Measurements from ENCODE around the gene MAGEA10. TPM values are rescaled to one million over a fixed set of nuclear protein-coding genes. Genes with fewer than 3 reads are reported as not detected.
"Not testable (repeated sequence)": the region's sequence is repeated elsewhere in the genome, so short reads cannot be mapped to it uniquely, and the experiment has no call there.

The MAGEA10 gene
- total and polyA plus RNA-seq, 4 donors = not detected

GRCh38 chrX:152136312-152136711 lies 2.1 kb downstream of the MAGEA10 start:
- no peaks in the 10 kb centered on the region for H3K9me3 ChIP-seq (ENCODE audit: control insufficient read depth in 4 of 4, low read length in 3 of 4)
- 36% methylated on average over 4 of the region's 4 CpGs for WGBS
- H3K4me3 ChIP-seq (ENCODE audit: low read depth in 1 of 3, low read length in 3 of 3) = no peak overlapping the region
- DNase-seq (ENCODE audit: low spot score) = no peak
- TF ChIP-seq RAD21 (IDR thresholded peaks at IDR 0.05) (no peak), YY1 (IDR thresholded peaks at IDR 0.05) (no peak), TAF1 (conservative IDR thresholded peaks at IDR 0.05) (no peak), HNF4G (IDR thresholded peaks at IDR 0.05) (no peak), MAX (IDR thresholded peaks at IDR 0.05) (no peak), GABPA (IDR thresholded peaks at IDR 0.05 in 1 of 2, conservative IDR thresholded peaks at IDR 0.05 in 1 of 2) (no peak), SP1 (IDR thresholded peaks at IDR 0.05) (no peak), FOXA1 (IDR thresholded peaks at IDR 0.05) (no peak), FOXA2 (IDR thresholded peaks at IDR 0.05) (no peak), ATF3 (IDR thresholded peaks at IDR 0.05) (no peak), HNF4A (conservative IDR thresholded peaks at IDR 0.05) (no peak), EGR1 (IDR thresholded peaks at IDR 0.05; ENCODE audit: low read depth in 2 of 2) (no peak), RXRA (IDR thresholded peaks at IDR 0.05) (no peak)
- H3K9ac ChIP-seq (ENCODE audit: low read depth in 1 of 2, low read length in 2 of 2) = no peak overlapping the region
- H3K36me3 ChIP-seq (ENCODE audit: control insufficient read depth in 4 of 4, insufficient read depth in 3 of 4, low read depth in 1 of 4, low read length in 3 of 4) = no peaks in the 10 kb centered on the region
- H3K4me1 ChIP-seq (ENCODE audit: control insufficient read depth in 4 of 4, insufficient read depth in 4 of 4, low read length in 3 of 4) = no peaks in the 10 kb centered on the region
- H3K27me3 ChIP-seq (ENCODE audit: control insufficient read depth in 4 of 4, insufficient read depth in 4 of 4, low read length in 3 of 4) = peaks cover 0 to 2% (median 0%) of the 10 kb centered on the region in 4 donors
- H3K27ac ChIP-seq (ENCODE audit: low read depth in 1 of 2, low read length in 2 of 2) = no peak overlapping the region

- no peaks in the 10 kb centered on the region for H3K9me3 ChIP-seq (ENCODE audit: control insufficient read depth in 4 of 4, low read length in 3 of 4)
- no peak overlapping the region for H3K9ac ChIP-seq (ENCODE audit: low read depth in 1 of 2, low read length in 2 of 2)
- 66% methylated on average over 1 of the region's 1 CpG for WGBS
- H3K27ac ChIP-seq (ENCODE audit: low read depth in 1 of 2, low read length in 2 of 2) = no peak overlapping the region
- H3K27me3 ChIP-seq (ENCODE audit: control insufficient read depth in 4 of 4, insufficient read depth in 4 of 4, low read length in 3 of 4) = no peaks in the 10 kb centered on the region
- DNase-seq (ENCODE audit: low spot score) = no peak
- H3K4me3 ChIP-seq (ENCODE audit: low read depth in 1 of 3, low read length in 3 of 3) = no peak overlapping the region
- H3K4me1 ChIP-seq (ENCODE audit: control insufficient read depth in 4 of 4, insufficient read depth in 4 of 4, low read length in 3 of 4) = no peaks in the 10 kb centered on the region
- H3K36me3 ChIP-seq (ENCODE audit: control insufficient read depth in 4 of 4, insufficient read depth in 3 of 4, low read depth in 1 of 4, low read length in 3 of 4) = no peaks in the 10 kb centered on the region
- TF ChIP-seq GABPA (IDR thresholded peaks at IDR 0.05 in 1 of 2, conservative IDR thresholded peaks at IDR 0.05 in 1 of 2) (no peak), REST (IDR thresholded peaks at IDR 0.05) (no peak), FOXA2 (IDR thresholded peaks at IDR 0.05) (no peak), RAD21 (IDR thresholded peaks at IDR 0.05) (no peak), JUND (IDR thresholded peaks at IDR 0.05) (no peak), MAX (IDR thresholded peaks at IDR 0.05) (no peak), NR2F2 (IDR thresholded peaks at IDR 0.05) (no peak), FOXA1 (IDR thresholded peaks at IDR 0.05) (no peak), RXRA (IDR thresholded peaks at IDR 0.05) (no peak), HNF4A (conservative IDR thresholded peaks at IDR 0.05) (no peak), CTCF (IDR thresholded peaks at IDR 0.05; ENCODE audit: low read depth, low read length, missing input control) (no peak), ATF3 (IDR thresholded peaks at IDR 0.05) (no peak), TAF1 (conservative IDR thresholded peaks at IDR 0.05) (no peak), ZBTB33 (IDR thresholded peaks at IDR 0.05) (no peak), SP1 (IDR thresholded peaks at IDR 0.05) (no peak), YY1 (IDR thresholded peaks at IDR 0.05) (no peak)
Observed at GRCh38 chrX:152131525-152131924, 6.9 kb downstream of the MAGEA10 start.

- H3K9ac ChIP-seq (ENCODE audit: low read depth in 1 of 2, low read length in 2 of 2); DNase-seq (ENCODE audit: low spot score); H3K4me3 ChIP-seq (ENCODE audit: low read depth in 1 of 3, low read length in 3 of 3); H3K4me1 ChIP-seq (ENCODE audit: control insufficient read depth in 4 of 4, insufficient read depth in 4 of 4, low read length in 3 of 4); H3K9me3 ChIP-seq (ENCODE audit: control insufficient read depth in 4 of 4, low read length in 3 of 4); H3K27ac ChIP-seq (ENCODE audit: low read depth in 1 of 2, low read length in 2 of 2); H3K36me3 ChIP-seq (ENCODE audit: control insufficient read depth in 4 of 4, insufficient read depth in 3 of 4, low read depth in 1 of 4, low read length in 3 of 4); H3K27me3 ChIP-seq (ENCODE audit: control insufficient read depth in 4 of 4, insufficient read depth in 4 of 4, low read length in 3 of 4): not testable (repeated sequence)
- 60% methylated on average over 4 of the region's 4 CpGs for WGBS
Observed at GRCh38 chrX:152129069-152129844, 9.1 kb downstream of the MAGEA10 start.

Measured in liver (tissue), 9 donors.